PC-3 (cell line): ENCODE measurements around the gene TBC1D8.

Experiments used
- CTCF ChIP-seq: fragments of 300-600 bp; sonication (generic); conservative IDR thresholded peaks from 2 replicates; pipeline ENCODE4 v1.5.1; 2017; ENCODE audit warnings: antibody characterized with exemption, low read depth, mild to moderate bottlenecking, low read length
- EZH2phosphoT487 ChIP-seq: fragments of 300-600 bp; sonication (generic); IDR thresholded peaks from 2 replicates; pipeline ENCODE4 v1.6.1; 2018; ENCODE audit warnings: mild to moderate bottlenecking, antibody characterized with exemption, low read length, borderline replicate concordance

GRCh38 chr2:101080211-101081068 is 70.7 kb downstream of the TBC1D8 start:
- TF ChIP-seq CTCF, result no peak
- TF ChIP-seq EZH2phosphoT487, result no peak
